DND-41 (cell line): Measurements from ENCODE around the gene RNASE13.

Source experiments
- EZH2 ChIP-seq: IDR thresholded peaks from 3 replicates; pipeline ENCODE4 v1.6.1; 2012; ENCODE audit warnings: borderline replicate concordance, low read depth, mild to moderate bottlenecking, moderate library complexity, low read length, inconsistent platforms; ENCODE audit not compliant: severe bottlenecking
- TF ChIP-seq, protein P1 (sequence below): IDR thresholded peaks from 2 replicates; pipeline ENCODE4 v1.5.1; 2012; ENCODE audit warnings: borderline replicate concordance, low read length, moderate library complexity, mild to moderate bottlenecking; ENCODE audit not compliant: poor library complexity, severe bottlenecking; ENCODE audit errors: extremely low read depth

DNA sequence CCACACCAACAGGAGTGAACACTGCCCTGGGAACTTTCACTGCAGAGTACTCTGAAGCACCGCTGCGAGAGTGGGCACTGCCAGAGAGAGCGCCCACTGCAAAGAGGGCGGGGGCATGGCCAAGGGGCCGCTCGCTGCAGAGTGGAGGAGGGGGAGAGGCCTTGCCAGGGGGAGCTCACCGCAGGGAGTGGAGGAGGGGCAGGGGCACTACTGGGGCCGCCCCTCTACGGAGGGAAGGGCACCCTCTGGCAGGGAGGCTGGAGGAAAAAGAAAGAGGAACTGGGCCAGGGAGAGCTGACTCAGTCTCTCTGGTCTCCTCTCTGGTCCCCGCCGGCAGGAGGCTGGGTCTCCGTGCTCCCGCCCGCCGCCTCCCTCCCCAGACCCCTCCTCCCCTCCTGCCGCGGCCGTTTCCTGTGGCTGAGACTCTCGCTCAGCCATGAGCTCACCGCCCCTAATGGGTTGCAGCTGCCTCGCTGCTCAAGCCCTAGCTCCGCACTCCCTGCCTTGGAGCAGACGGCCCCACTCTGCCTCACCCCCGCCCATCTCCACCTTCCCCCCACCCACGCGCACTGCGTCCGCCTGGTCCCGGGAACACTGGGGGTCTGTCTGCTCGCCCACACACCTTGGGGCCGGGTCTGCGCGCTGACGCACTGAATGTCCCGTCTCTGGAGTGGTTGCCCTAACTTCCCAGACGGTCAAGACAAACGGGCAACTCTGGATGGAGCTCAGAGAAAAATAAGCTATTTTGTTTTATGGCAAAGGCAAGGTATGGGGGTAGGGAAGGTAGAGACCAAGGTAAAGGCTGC, 36.8 kb upstream of the RNASE13 start:
- TF ChIP-seq, protein P1, sequence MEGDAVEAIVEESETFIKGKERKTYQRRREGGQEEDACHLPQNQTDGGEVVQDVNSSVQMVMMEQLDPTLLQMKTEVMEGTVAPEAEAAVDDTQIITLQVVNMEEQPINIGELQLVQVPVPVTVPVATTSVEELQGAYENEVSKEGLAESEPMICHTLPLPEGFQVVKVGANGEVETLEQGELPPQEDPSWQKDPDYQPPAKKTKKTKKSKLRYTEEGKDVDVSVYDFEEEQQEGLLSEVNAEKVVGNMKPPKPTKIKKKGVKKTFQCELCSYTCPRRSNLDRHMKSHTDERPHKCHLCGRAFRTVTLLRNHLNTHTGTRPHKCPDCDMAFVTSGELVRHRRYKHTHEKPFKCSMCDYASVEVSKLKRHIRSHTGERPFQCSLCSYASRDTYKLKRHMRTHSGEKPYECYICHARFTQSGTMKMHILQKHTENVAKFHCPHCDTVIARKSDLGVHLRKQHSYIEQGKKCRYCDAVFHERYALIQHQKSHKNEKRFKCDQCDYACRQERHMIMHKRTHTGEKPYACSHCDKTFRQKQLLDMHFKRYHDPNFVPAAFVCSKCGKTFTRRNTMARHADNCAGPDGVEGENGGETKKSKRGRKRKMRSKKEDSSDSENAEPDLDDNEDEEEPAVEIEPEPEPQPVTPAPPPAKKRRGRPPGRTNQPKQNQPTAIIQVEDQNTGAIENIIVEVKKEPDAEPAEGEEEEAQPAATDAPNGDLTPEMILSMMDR: no peak
- TF ChIP-seq EZH2: peak; percentile 51
